ENCODE data around the gene PSMC3. TPM values are rescaled to one million over a fixed set of nuclear protein-coding genes. Genes with fewer than 3 reads are reported as not detected.

PSMC3 gene
- total and polyA plus RNA-seq, 9 of the 15 experiments (the other 6 are each of a cell fraction or from before 2014, with no cell fraction given) = 44.3 to 324 (median 240) TPM

DNA sequence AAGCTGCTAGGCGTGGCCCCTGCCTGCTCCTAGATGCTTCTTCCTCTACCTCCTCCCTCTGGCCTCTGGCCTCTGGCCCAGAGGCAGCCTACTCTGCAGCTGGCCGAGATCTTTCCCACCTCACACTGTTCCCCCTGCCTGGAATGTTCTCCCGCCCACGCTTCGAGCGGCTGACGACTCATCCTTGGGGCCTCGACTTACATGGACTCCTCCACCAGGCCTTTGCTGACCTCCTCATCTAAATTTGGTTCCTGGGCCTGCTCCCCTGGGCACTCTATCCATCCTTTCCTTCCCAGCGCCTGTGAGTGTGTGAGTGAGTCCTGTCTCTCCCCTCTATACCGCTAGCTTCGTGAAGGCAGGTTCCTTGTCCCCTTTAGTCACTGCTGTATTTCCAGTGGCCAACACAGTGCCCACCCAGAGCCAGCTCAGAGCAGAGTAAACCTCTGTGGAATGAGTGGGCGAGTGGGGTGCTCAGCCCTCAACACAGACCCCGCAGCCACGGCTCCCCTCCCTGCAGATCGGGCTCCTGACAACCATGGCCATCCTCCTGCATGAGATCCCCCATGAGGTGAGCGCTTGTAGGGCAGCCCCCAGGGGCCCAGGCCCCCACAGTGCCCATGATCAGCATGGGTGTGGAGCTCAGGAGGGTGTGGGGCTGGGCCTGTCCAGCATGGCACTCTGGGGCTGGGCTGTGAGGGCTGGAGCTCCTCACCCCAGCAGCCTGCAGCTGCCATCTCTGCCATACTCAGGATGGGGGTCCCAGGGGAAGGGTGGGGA lies 12.1 kb downstream of the PSMC3 start:
- H3K27ac ChIP-seq (ENCODE audit: extremely low read depth, low read depth, low read length) = no peak overlapping the region
- peaks cover 18% of the 10 kb centered on the region for H3K36me3 ChIP-seq (ENCODE audit: control insufficient read depth, insufficient read depth, low read length)
- DNase-seq (ENCODE audit: extremely low read depth in 1 of 4, low spot score in 3 of 4) (peak in 1 of 4 experiments; percentile 37), FAIRE-seq (peak; percentile 11), ATAC-seq (no peak)
- H4K20me1 ChIP-seq (replicated peaks; ENCODE audit: control insufficient read depth, insufficient read depth, low read length) = peaks cover 9% of the 10 kb centered on the region; the same call in 1 of the 2 replicates
- H3K27me3 ChIP-seq (ENCODE audit: control insufficient read depth in 2 of 2, insufficient read depth in 2 of 2, low read length in 2 of 2) = no peaks in the 10 kb centered on the region
- peaks cover 3% of the 10 kb centered on the region; the same call in 2 of the 3 replicates for H3K79me2 ChIP-seq (ENCODE audit: control insufficient read depth, insufficient read depth, low read length)
- peak overlapping the region in 1 of 2 experiments; percentile 57; a peak in 2 of 4 replicates for H3K9ac ChIP-seq (ENCODE audit: insufficient read depth in 1 of 2, low read depth in 2 of 2, low read length in 2 of 2)
- H3K9me3 ChIP-seq (replicated peaks; ENCODE audit: control insufficient read depth, insufficient read depth, low read depth, low read length) = no peaks in the 10 kb centered on the region
- no TSS peak for BruUV-seq (replicated peaks)
- peaks cover 2 to 65% of the 10 kb centered on the region in 2 experiments; a peak in 4 of 5 replicates for H3K4me1 ChIP-seq (replicated peaks in 1 of 2; ENCODE audit: control insufficient read depth in 2 of 2, insufficient read depth in 2 of 2, low read length in 2 of 2)
- in situ Hi-C loops (cut with MboI) (no loop called here), intact Hi-C loops (cut with micrococcal nuclease) (loop anchor here (2.0 kb wide), 1 partner anchor 203 kb away; no protein-coding TSS in a partner anchor)
- no peak overlapping the region for H3K4me3 ChIP-seq
- H3K9me1 ChIP-seq (ENCODE audit: control insufficient read depth, insufficient read depth, low read length) = peaks cover 10% of the 10 kb centered on the region
- 42% methylated on average over 13 of the region's 16 CpGs for WGBS (ENCODE audit: insufficient coverage, low coverage, missing lambda C conversion rate)
- ChIA-PET POLR2A (interaction anchor here (0.6 to 1.2 kb wide), 2 partner anchors 10 to 37 kb away, joined by 3 to 6 read pairs; no protein-coding TSS in a partner anchor), CTCF (ENCODE audit: low intra/inter-chr PET ratio) (no interaction called here)
- H2AFZ ChIP-seq (ENCODE audit: low read depth, low read length) = no peak overlapping the region
- H3K4me2 ChIP-seq (ENCODE audit: insufficient read depth, low read length) = no peak overlapping the region
- TF ChIP-seq, protein P1, sequence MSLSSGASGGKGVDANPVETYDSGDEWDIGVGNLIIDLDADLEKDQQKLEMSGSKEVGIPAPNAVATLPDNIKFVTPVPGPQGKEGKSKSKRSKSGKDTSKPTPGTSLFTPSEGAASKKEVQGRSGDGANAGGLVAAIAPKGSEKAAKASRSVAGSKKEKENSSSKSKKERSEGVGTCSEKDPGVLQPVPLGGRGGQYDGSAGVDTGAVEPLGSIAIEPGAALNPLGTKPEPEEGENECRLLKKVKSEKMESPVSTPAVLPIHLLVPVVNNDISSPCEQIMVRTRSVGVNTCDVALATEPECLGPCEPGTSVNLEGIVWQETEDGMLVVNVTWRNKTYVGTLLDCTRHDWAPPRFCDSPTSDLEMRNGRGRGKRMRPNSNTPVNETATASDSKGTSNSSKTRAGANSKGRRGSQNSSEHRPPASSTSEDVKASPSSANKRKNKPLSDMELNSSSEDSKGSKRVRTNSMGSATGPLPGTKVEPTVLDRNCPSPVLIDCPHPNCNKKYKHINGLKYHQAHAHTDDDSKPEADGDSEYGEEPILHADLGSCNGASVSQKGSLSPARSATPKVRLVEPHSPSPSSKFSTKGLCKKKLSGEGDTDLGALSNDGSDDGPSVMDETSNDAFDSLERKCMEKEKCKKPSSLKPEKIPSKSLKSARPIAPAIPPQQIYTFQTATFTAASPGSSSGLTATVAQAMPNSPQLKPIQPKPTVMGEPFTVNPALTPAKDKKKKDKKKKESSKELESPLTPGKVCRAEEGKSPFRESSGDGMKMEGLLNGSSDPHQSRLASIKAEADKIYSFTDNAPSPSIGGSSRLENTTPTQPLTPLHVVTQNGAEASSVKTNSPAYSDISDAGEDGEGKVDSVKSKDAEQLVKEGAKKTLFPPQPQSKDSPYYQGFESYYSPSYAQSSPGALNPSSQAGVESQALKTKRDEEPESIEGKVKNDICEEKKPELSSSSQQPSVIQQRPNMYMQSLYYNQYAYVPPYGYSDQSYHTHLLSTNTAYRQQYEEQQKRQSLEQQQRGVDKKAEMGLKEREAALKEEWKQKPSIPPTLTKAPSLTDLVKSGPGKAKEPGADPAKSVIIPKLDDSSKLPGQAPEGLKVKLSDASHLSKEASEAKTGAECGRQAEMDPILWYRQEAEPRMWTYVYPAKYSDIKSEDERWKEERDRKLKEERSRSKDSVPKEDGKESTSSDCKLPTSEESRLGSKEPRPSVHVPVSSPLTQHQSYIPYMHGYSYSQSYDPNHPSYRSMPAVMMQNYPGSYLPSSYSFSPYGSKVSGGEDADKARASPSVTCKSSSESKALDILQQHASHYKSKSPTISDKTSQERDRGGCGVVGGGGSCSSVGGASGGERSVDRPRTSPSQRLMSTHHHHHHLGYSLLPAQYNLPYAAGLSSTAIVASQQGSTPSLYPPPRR (CRISPR knock-in tag; IDR thresholded peaks at IDR 0.05; ENCODE audit: borderline replicate concordance) = no peak
- TF ChIP-seq U2AF2 (optimal IDR thresholded peaks at IDR 0.05; ENCODE audit: low read depth, low read length) (no peak), ZNF184 (CRISPR knock-in tag; IDR thresholded peaks at IDR 0.05) (no peak), ARHGAP35 (IDR thresholded peaks at IDR 0.05; ENCODE audit: partially characterized antibody) (no peak), MXI1 (IDR thresholded peaks at IDR 0.05; ENCODE audit: low read depth, low read length) (no peak), SIX5 (IDR thresholded peaks at IDR 0.05; ENCODE audit: borderline replicate concordance in 1 of 2, insufficient read depth in 1 of 2, low read depth in 1 of 2, low read length in 2 of 2) (no peak), THRAP3 (IDR thresholded peaks at IDR 0.05; ENCODE audit: borderline replicate concordance) (no peak), FOXM1 (IDR thresholded peaks at IDR 0.05; ENCODE audit: low read depth) (no peak), FOXM1 (CRISPR knock-in tag; IDR thresholded peaks at IDR 0.05; ENCODE audit: low read depth) (0 out of 2 replicates have a peak, but pooled peaks have one; percentile 33), ZFP36 (IDR thresholded peaks at IDR 0.05; ENCODE audit: low read depth, low read length, partially characterized antibody) (no peak), KAT7 (CRISPR knock-in tag; IDR thresholded peaks at IDR 0.05; ENCODE audit: borderline replicate concordance) (no peak), YBX1 (IDR thresholded peaks at IDR 0.05) (no peak), CHD1 (IDR thresholded peaks at IDR 0.05; ENCODE audit: low read length) (no peak)
- TF ChIP-seq, protein P2, sequence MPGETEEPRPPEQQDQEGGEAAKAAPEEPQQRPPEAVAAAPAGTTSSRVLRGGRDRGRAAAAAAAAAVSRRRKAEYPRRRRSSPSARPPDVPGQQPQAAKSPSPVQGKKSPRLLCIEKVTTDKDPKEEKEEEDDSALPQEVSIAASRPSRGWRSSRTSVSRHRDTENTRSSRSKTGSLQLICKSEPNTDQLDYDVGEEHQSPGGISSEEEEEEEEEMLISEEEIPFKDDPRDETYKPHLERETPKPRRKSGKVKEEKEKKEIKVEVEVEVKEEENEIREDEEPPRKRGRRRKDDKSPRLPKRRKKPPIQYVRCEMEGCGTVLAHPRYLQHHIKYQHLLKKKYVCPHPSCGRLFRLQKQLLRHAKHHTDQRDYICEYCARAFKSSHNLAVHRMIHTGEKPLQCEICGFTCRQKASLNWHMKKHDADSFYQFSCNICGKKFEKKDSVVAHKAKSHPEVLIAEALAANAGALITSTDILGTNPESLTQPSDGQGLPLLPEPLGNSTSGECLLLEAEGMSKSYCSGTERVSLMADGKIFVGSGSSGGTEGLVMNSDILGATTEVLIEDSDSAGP (CRISPR knock-in tag; IDR thresholded peaks at IDR 0.05) = no peak
- TF ChIP-seq, protein P3, sequence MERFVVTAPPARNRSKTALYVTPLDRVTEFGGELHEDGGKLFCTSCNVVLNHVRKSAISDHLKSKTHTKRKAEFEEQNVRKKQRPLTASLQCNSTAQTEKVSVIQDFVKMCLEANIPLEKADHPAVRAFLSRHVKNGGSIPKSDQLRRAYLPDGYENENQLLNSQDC (CRISPR knock-in tag; IDR thresholded peaks at IDR 0.05) = no peak
